Transverse colon (tissue), 4 donors: ENCODE data around the gene PHF20.

ENCODE experiments used
- CTCF ChIP-seq, 5 experiments: fragments of 200-600 bp in 3 of 5; fragments of 450-650 bp in 2 of 5; sonication (generic) in 3 of 5; IDR thresholded peaks; 1 replicate in 2 of 5; 2 replicates in 3 of 5; pipeline ENCODE4 v1.5.1; 2016 to 2017; ENCODE audit warnings: antibody characterized with exemption in 5 of 5, inconsistent platforms in 3 of 5, mild to moderate bottlenecking in 2 of 5, moderate library complexity in 1 of 5
- POLR2A ChIP-seq: fragments of 450-650 bp; IDR thresholded peaks from one replicate; pipeline ENCODE4 v1.6.1; 2016; ENCODE audit warnings: antibody characterized with exemption, mild to moderate bottlenecking, moderate library complexity
- POLR2AphosphoS5 ChIP-seq, 3 donors: sonication (generic); formaldehyde crosslinking; IDR thresholded peaks; one replicate each; pipeline ENCODE4 v1.6.1; 2016; ENCODE audit warnings: antibody characterized with exemption in 3 of 3

- TF ChIP-seq POLR2A, result no peak
- TF ChIP-seq CTCF (IDR thresholded peaks at IDR 0.05), result no peak
- TF ChIP-seq POLR2AphosphoS5 (IDR thresholded peaks at IDR 0.05), result no peak
Measured at GRCh38 chr20:35831029-35831428, 59.2 kb downstream of the PHF20 start.
